SU-DHL-6 (cell line): Measurements from ENCODE around the gene NOVA2.

Experiments used
- EZH2phosphoT487 ChIP-seq: fragments of 200-600 bp; sonication (generic), shearing (Covaris generic); conservative IDR thresholded peaks from 2 replicates; pipeline ENCODE4 v1.6.1; 2018; ENCODE audit warnings: mild to moderate bottlenecking, antibody characterized with exemption, low read length, moderate library complexity, mixed read lengths
- TF ChIP-seq, protein P1 (sequence below): fragments of 200-600 bp; sonication (generic); IDR thresholded peaks from one replicate; pipeline ENCODE4 v1.5.1; 2017; ENCODE audit warnings: antibody characterized with exemption, mild to moderate bottlenecking, low read length, moderate library complexity; ENCODE audit not compliant: insufficient read depth, poor library complexity, severe bottlenecking

DNA sequence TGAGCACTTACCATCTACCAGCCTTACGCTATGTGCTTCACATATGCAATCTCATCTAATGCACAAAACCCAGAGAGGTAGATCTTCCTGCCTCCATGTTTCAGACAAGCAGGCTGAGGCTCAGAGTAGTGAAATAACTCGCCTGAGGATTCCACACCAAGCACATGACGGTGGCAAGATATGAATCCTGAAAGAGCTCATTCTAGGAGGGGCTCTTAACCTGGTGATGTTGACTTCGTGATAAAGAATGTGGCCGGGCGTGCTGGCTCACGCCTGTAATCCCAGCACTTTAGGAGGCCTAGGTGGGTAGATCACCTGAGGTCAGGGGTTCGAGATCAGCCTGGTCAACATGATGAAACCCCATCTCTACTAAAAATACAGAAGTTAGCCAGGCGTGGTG, 5.0 kb downstream of the NOVA2 start:
- TF ChIP-seq, protein P1, sequence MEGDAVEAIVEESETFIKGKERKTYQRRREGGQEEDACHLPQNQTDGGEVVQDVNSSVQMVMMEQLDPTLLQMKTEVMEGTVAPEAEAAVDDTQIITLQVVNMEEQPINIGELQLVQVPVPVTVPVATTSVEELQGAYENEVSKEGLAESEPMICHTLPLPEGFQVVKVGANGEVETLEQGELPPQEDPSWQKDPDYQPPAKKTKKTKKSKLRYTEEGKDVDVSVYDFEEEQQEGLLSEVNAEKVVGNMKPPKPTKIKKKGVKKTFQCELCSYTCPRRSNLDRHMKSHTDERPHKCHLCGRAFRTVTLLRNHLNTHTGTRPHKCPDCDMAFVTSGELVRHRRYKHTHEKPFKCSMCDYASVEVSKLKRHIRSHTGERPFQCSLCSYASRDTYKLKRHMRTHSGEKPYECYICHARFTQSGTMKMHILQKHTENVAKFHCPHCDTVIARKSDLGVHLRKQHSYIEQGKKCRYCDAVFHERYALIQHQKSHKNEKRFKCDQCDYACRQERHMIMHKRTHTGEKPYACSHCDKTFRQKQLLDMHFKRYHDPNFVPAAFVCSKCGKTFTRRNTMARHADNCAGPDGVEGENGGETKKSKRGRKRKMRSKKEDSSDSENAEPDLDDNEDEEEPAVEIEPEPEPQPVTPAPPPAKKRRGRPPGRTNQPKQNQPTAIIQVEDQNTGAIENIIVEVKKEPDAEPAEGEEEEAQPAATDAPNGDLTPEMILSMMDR = no peak
- TF ChIP-seq EZH2phosphoT487 = no peak
